Tibial nerve (tissue), 4 donors: ENCODE data around the gene DYNC1LI2.

Experiments used
- EP300 ChIP-seq, 2 donors: sonication (generic); formaldehyde crosslinking; IDR thresholded peaks; one replicate each; pipeline ENCODE4 v1.6.1; 2017; ENCODE audit warnings: antibody characterized with exemption in 2 of 2, mild to moderate bottlenecking in 1 of 2
- POLR2A ChIP-seq, 2 donors: fragments of 450-650 bp; IDR thresholded peaks; one replicate each; pipeline ENCODE4 v1.6.1; 2017; ENCODE audit warnings: antibody characterized with exemption in 2 of 2, mild to moderate bottlenecking in 2 of 2, moderate library complexity in 2 of 2
- TF ChIP-seq, protein P1 (sequence below), 5 experiments: fragments of 200-600 bp in 3 of 5; fragments of 450-650 bp in 2 of 5; sonication (generic) in 3 of 5; IDR thresholded peaks; one replicate each; pipeline ENCODE4 v1.5.1; 2016 to 2019; ENCODE audit warnings: antibody characterized with exemption in 5 of 5, mild to moderate bottlenecking in 3 of 5, moderate library complexity in 2 of 5

DNA sequence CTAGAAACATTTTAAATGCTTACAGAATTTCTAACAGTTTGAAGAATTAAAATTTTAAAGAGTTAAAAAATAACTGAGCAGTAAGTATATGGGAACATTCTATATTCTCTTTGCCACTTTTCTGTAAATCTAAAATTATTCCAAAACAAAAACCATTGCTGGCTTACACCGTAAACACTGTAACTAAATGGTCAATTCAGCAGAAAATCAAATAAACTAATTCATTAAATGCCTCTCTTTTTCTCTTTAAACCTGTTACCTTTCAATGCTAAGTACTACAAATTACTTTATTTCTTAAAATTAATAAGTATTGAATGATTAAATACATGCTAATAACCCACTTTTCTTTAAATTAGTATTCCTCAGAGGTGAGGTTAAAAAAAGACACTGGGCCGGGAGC, 36.0 kb upstream of the DYNC1LI2 start:
- TF ChIP-seq, protein P1, sequence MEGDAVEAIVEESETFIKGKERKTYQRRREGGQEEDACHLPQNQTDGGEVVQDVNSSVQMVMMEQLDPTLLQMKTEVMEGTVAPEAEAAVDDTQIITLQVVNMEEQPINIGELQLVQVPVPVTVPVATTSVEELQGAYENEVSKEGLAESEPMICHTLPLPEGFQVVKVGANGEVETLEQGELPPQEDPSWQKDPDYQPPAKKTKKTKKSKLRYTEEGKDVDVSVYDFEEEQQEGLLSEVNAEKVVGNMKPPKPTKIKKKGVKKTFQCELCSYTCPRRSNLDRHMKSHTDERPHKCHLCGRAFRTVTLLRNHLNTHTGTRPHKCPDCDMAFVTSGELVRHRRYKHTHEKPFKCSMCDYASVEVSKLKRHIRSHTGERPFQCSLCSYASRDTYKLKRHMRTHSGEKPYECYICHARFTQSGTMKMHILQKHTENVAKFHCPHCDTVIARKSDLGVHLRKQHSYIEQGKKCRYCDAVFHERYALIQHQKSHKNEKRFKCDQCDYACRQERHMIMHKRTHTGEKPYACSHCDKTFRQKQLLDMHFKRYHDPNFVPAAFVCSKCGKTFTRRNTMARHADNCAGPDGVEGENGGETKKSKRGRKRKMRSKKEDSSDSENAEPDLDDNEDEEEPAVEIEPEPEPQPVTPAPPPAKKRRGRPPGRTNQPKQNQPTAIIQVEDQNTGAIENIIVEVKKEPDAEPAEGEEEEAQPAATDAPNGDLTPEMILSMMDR (IDR thresholded peaks at IDR 0.05) = no peak
- TF ChIP-seq POLR2A (IDR thresholded peaks at IDR 0.05) (no peak), EP300 (IDR thresholded peaks at IDR 0.05) (no peak)
